Measurements from ENCODE around the gene GRM8. TPM values are rescaled to one million over a fixed set of nuclear protein-coding genes. Genes with fewer than 3 reads are reported as not detected.

Gene GRM8
- total RNA-seq, 1 experiment from 2014 or later, result 1.8 TPM

- Histone ChIP-seq H3K79me1 (ENCODE audit: insufficient read depth, low read depth, low read length, poor library complexity, severe bottlenecking) (no peaks in the 10 kb centered on the region), H3K79me2 (ENCODE audit: insufficient read depth, low read length) (no peaks in the 10 kb centered on the region), H4K20me1 (ENCODE audit: control insufficient read depth, insufficient read depth, insufficient read length) (no peaks in the 10 kb centered on the region), H4K8ac (replicated peaks; ENCODE audit: insufficient read length, low read depth, low read length) (no peak overlapping the region), H2BK20ac (ENCODE audit: low read depth, low read length, poor library complexity, severe bottlenecking) (no peak overlapping the region), H4K5ac (ENCODE audit: insufficient read length, low read depth, low read length) (no peak overlapping the region), H3K18ac (ENCODE audit: insufficient read length, low read depth, low read length) (no peak overlapping the region), H3K4me2 (ENCODE audit: insufficient read depth, insufficient read length, low read length) (no peak overlapping the region), H4K91ac (ENCODE audit: insufficient read length, low read depth, low read length) (no peak overlapping the region), H2BK12ac (ENCODE audit: insufficient read length, low read depth, low read length) (no peak overlapping the region), H3K4me1 (ENCODE audit: insufficient read depth, low read length) (no peaks in the 10 kb centered on the region), H2BK5ac (ENCODE audit: insufficient read length, low read length) (no peak overlapping the region), H3K23ac (ENCODE audit: insufficient read length, low read depth, low read length) (no peak overlapping the region), H3K9ac (ENCODE audit: extremely low read depth, insufficient read length, low read length) (no peak overlapping the region), H3T11ph (ENCODE audit: low read length) (no peak overlapping the region), H3K9me3 (ENCODE audit: control insufficient read depth, low read depth, low read length) (no peaks in the 10 kb centered on the region), H3K27me3 (ENCODE audit: insufficient read depth, low read length) (0 out of 2 replicates have a peak, but pooled peaks cover 2% of the 10 kb centered on the region), H2AK5ac (ENCODE audit: insufficient read length, low read length) (no peak overlapping the region), H3K23me2 (ENCODE audit: insufficient read length, low read depth, low read length, poor library complexity, severe bottlenecking) (no peaks in the 10 kb centered on the region), H3K4ac (ENCODE audit: low read depth, low read length) (no peak overlapping the region), H3K56ac (ENCODE audit: insufficient read length, low read depth, low read length) (no peak overlapping the region), H2BK120ac (ENCODE audit: low read depth, low read length, poor library complexity, severe bottlenecking) (no peak overlapping the region), H2AFZ (ENCODE audit: low read length) (no peak overlapping the region), H3K14ac (ENCODE audit: insufficient read depth, low read length) (no peak overlapping the region), H3K27ac (ENCODE audit: insufficient read length, low read depth, low read length) (no peak overlapping the region), H2BK15ac (ENCODE audit: low read depth, low read length) (no peak overlapping the region)
- no peak for TF ChIP-seq CTCF (conservative IDR thresholded peaks at IDR 0.05)
- H3K4me3 Mint-ChIP-seq, result no peak overlapping the region
- H3K4me1 Mint-ChIP-seq, result no peaks in the 10 kb centered on the region
- H3K27me3 Mint-ChIP-seq (ENCODE audit: low read depth), result no peaks in the 10 kb centered on the region
- no peak overlapping the region for H3K27ac Mint-ChIP-seq
- no peak for DNase-seq
- no CpG with 5 or more reads among the region's 1 CpG for WGBS (ENCODE audit: extremely low coverage, insufficient read length, low lambda C conversion rate)
- no peaks in the 10 kb centered on the region for H3K36me3 Mint-ChIP-seq (ENCODE audit: insufficient read depth in 1 of 3, low read depth in 3 of 3)
- no peaks in the 10 kb centered on the region for H3K9me3 Mint-ChIP-seq
Observed at GRCh38 chr7:126443951-126444350, 808.8 kb downstream of the GRM8 start.

Data from H9 (cell line).